Breast epithelium (tissue), 4 donors: ENCODE results near the gene NT5C2. TPM values are rescaled to one million over a fixed set of nuclear protein-coding genes. Genes with fewer than 3 reads are reported as not detected.

Experiments
- DNase-seq, 2 donors: peaks; one replicate each; pipeline ENCODE4 v3.0.0-alpha.2; 2019; ENCODE audit warnings: low spot score in 2 of 2
- H3K27ac ChIP-seq, 2 donors: fragments of 200-600 bp; sonication (generic) in 1 of 2; one replicate each; pipeline ENCODE4 v1.5.1; 2016 to 2019; ENCODE audit warnings: mild to moderate bottlenecking in 1 of 2
- H3K27me3 ChIP-seq, 2 donors: fragments of 200-600 bp; sonication (generic) in 1 of 2; one replicate each; pipeline versions ENCODE4 v1.5.1 to v1.6.0; 2017 to 2019; ENCODE audit warnings: control low read depth in 1 of 2, mild to moderate bottlenecking in 1 of 2
- H3K36me3 ChIP-seq: fragments of 200-600 bp; one replicate; pipeline ENCODE4 v1.5.1; 2019
- H3K4me1 ChIP-seq, 2 donors: fragments of 200-600 bp; sonication (generic); one replicate each; pipeline ENCODE4 v1.5.1; 2016 to 2019; ENCODE audit warnings: control low read depth in 1 of 2
- H3K4me3 ChIP-seq, 3 donors: fragments of 200-600 bp; sonication (generic); 1 replicate in 2 of 3; 2 replicates in 1 of 3; pipeline ENCODE4 v1.5.1; 2016 to 2019; ENCODE audit warnings: mild to moderate bottlenecking in 3 of 3, moderate library complexity in 2 of 3
- H3K9me3 ChIP-seq, 2 donors: fragments of 200-600 bp; sonication (generic) in 1 of 2; one replicate each; pipeline ENCODE4 v1.5.1; 2016 to 2019; ENCODE audit warnings: control low read depth in 1 of 2
- CTCF ChIP-seq, 3 donors: fragments of 450-650 bp; IDR thresholded peaks; one replicate each; pipeline ENCODE4 v1.5.1; 2016 to 2017; ENCODE audit warnings: antibody characterized with exemption in 3 of 3, mild to moderate bottlenecking in 3 of 3, moderate library complexity in 3 of 3
- POLR2A ChIP-seq: fragments of 450-650 bp; IDR thresholded peaks from one replicate; pipeline ENCODE4 v1.6.1; 2016; ENCODE audit warnings: antibody characterized with exemption, mild to moderate bottlenecking, moderate library complexity
- POLR2AphosphoS5 ChIP-seq, 3 donors: sonication (generic); formaldehyde crosslinking; IDR thresholded peaks; one replicate each; pipeline ENCODE4 v1.6.1; 2017; ENCODE audit warnings: antibody characterized with exemption in 3 of 3
- intact Hi-C: fragments of 100-400 bp; cut with DNase I; formaldehyde crosslinking; loops from one replicate; pipeline ENCODE4 v1.15.1; 2023; ENCODE audit warnings: low total_unique reads
- total RNA-seq, 3 donors: library from RNA; depleted of rRNA; stranded (reverse); fragments of >200 nt; gene quantifications; one replicate each; pipeline ENCODE4 v1.1.0, GENCODE V29; 2016

NT5C2 gene
- total RNA-seq, 3 donors from 2014 or later, result 52.8 to 122 (median 73.1) TPM

- intact Hi-C loops, result loop anchor here (10.0 kb wide), 1 partner anchor 155 kb away; no protein-coding TSS in a partner anchor
- no peaks in the 10 kb centered on the region for H3K36me3 ChIP-seq
- TF ChIP-seq POLR2AphosphoS5 (IDR thresholded peaks at IDR 0.05), result no peak
- DNase-seq, result no peak
- H3K4me3 ChIP-seq, result no peak overlapping the region
- H3K27me3 ChIP-seq, result no peaks in the 10 kb centered on the region
- no peaks in the 10 kb centered on the region for H3K9me3 ChIP-seq
- no peak overlapping the region for H3K27ac ChIP-seq
- H3K4me1 ChIP-seq, result no peaks in the 10 kb centered on the region
Measured at GRCh38 chr10:103079946-103080345, 113.1 kb downstream of the NT5C2 start.

GRCh38 chr10:103079100-103079499, 114.0 kb downstream of the NT5C2 start:
- Histone ChIP-seq H3K4me3 (no peak overlapping the region), H3K4me1 (no peaks in the 10 kb centered on the region), H3K9me3 (no peaks in the 10 kb centered on the region), H3K27me3 (no peaks in the 10 kb centered on the region), H3K36me3 (no peaks in the 10 kb centered on the region), H3K27ac (no peak overlapping the region)
- TF ChIP-seq POLR2AphosphoS5 (IDR thresholded peaks at IDR 0.05), result no peak
- TF ChIP-seq POLR2A, result no peak
- no peak for TF ChIP-seq CTCF (IDR thresholded peaks at IDR 0.05)
- intact Hi-C loops, result loop anchor here (10.0 kb wide), 1 partner anchor 154 kb away; no protein-coding TSS in a partner anchor
- DNase-seq, result no peak

- no peak for DNase-seq
- no peaks in the 10 kb centered on the region for H3K36me3 ChIP-seq
- no peaks in the 10 kb centered on the region for H3K27me3 ChIP-seq
- TF ChIP-seq POLR2A (no peak), POLR2AphosphoS5 (IDR thresholded peaks at IDR 0.05) (no peak), CTCF (IDR thresholded peaks at IDR 0.05) (no peak)
- no peaks in the 10 kb centered on the region for H3K9me3 ChIP-seq
- H3K27ac ChIP-seq, result no peak overlapping the region
- intact Hi-C loops, result loop anchor here (10.0 kb wide), 1 partner anchor 154 kb away; no protein-coding TSS in a partner anchor
- no peak overlapping the region for H3K4me3 ChIP-seq
- no peaks in the 10 kb centered on the region for H3K4me1 ChIP-seq
Measured at GRCh38 chr10:103078676-103079075, 114.4 kb downstream of the NT5C2 start.

- Histone ChIP-seq H3K27me3 (no peaks in the 10 kb centered on the region), H3K36me3 (no peaks in the 10 kb centered on the region), H3K4me1 (no peaks in the 10 kb centered on the region), H3K27ac (no peak overlapping the region), H3K9me3 (no peaks in the 10 kb centered on the region), H3K4me3 (no peak overlapping the region)
- no peak for DNase-seq
- TF ChIP-seq CTCF (IDR thresholded peaks at IDR 0.05) (no peak), POLR2A (no peak), POLR2AphosphoS5 (IDR thresholded peaks at IDR 0.05) (no peak)
- intact Hi-C loops, result loop anchor here (10.0 kb wide), 1 partner anchor 153 kb away; no protein-coding TSS in a partner anchor
Measured at GRCh38 chr10:103078309-103078615, 114.8 kb downstream of the NT5C2 start.

- Histone ChIP-seq H3K4me3 (no peak overlapping the region), H3K27ac (no peak overlapping the region), H3K36me3 (no peaks in the 10 kb centered on the region), H3K27me3 (no peaks in the 10 kb centered on the region), H3K9me3 (no peaks in the 10 kb centered on the region), H3K4me1 (no peaks in the 10 kb centered on the region)
- intact Hi-C loops, result loop anchor here (10.0 kb wide), 1 partner anchor 153 kb away; no protein-coding TSS in a partner anchor
- DNase-seq, result no peak
- TF ChIP-seq POLR2A (no peak), CTCF (IDR thresholded peaks at IDR 0.05) (no peak), POLR2AphosphoS5 (IDR thresholded peaks at IDR 0.05) (no peak)
Measured at GRCh38 chr10:103077491-103078308, 115.4 kb downstream of the NT5C2 start.
